CD4-positive, CD25-positive, alpha-beta regulatory T cell (primary cell): ENCODE results near the gene OXCT1. TPM values are rescaled to one million over a fixed set of nuclear protein-coding genes. Genes with fewer than 3 reads are reported as not detected.
"Not testable (repeated sequence)": the region's sequence is repeated elsewhere in the genome, so short reads cannot be mapped to it uniquely, and the experiment has no call there.

Experiments
- ATAC-seq, 2 donors: fragments of 150-1000 bp; cut with Tn5 transposase; one replicate each; pipeline ENCODE4 v1.10.0; 2021; ENCODE audit warnings: low read depth in 2 of 2, moderate number of reproducible peaks in 2 of 2, moderate library complexity in 1 of 2
- DNase-seq, 3 donors: peaks; one replicate each; pipeline versions ENCODE4 v3.0.0 to v3.0.0-alpha.2; 2012 to 2022; ENCODE audit warnings: mixed read lengths in 1 of 3
- H3K27ac ChIP-seq: one replicate; pipeline ENCODE4 v1.7.0; 2013; ENCODE audit warnings: mild to moderate bottlenecking, low read length; ENCODE audit not compliant: insufficient read depth, poor library complexity, severe bottlenecking
- H3K27me3 ChIP-seq: one replicate; pipeline ENCODE4 v1.7.0; 2013; ENCODE audit warnings: low read length; ENCODE audit not compliant: control insufficient read depth, insufficient read depth
- H3K36me3 ChIP-seq: one replicate; pipeline ENCODE4 v1.7.0; 2013; ENCODE audit warnings: mild to moderate bottlenecking, low read length, moderate library complexity; ENCODE audit not compliant: control insufficient read depth, insufficient read depth
- H3K4me1 ChIP-seq: 2 replicates; pipeline ENCODE4 v1.7.0; 2013; ENCODE audit warnings: mild to moderate bottlenecking, low read length; ENCODE audit not compliant: insufficient read depth, control insufficient read depth, poor library complexity, severe bottlenecking
- H3K4me3 ChIP-seq: one replicate; pipeline ENCODE4 v1.7.0; 2013; ENCODE audit warnings: low read depth, mild to moderate bottlenecking, low read length, moderate library complexity
- H3K9me3 ChIP-seq, 2 experiments: 1 replicate in 1 of 2; 2 replicates in 1 of 2; pipeline ENCODE4 v1.7.0; 2013; ENCODE audit warnings: low read length in 2 of 2, mild to moderate bottlenecking in 1 of 2, moderate library complexity in 1 of 2; ENCODE audit not compliant: control insufficient read depth in 2 of 2
- H3K27ac Mint-ChIP-seq, 3 donors: one replicate each; pipeline ENCODE4 v1.8.0; 2020 to 2022; ENCODE audit warnings: mild to moderate bottlenecking in 3 of 3, mixed read lengths in 3 of 3, moderate library complexity in 2 of 3
- H3K27me3 Mint-ChIP-seq: one replicate; pipeline ENCODE4 v1.8.0; 2022; ENCODE audit warnings: mild to moderate bottlenecking, mixed read lengths
- H3K36me3 Mint-ChIP-seq: one replicate; pipeline ENCODE4 v1.8.0; 2020; ENCODE audit warnings: mixed read lengths
- H3K4me1 Mint-ChIP-seq, 4 donors: one replicate each; pipeline ENCODE4 v1.8.0; 2020 to 2022; ENCODE audit warnings: mixed read lengths in 4 of 4, mild to moderate bottlenecking in 1 of 4
- H3K4me3 Mint-ChIP-seq, 4 donors: one replicate each; pipeline ENCODE4 v1.8.0; 2020 to 2022; ENCODE audit warnings: mild to moderate bottlenecking in 4 of 4, mixed read lengths in 4 of 4, moderate library complexity in 3 of 4
- H3K9me3 Mint-ChIP-seq, 7 donors: one replicate each; pipeline ENCODE4 v1.8.0; 2020 to 2022; ENCODE audit warnings: mixed read lengths in 7 of 7, mild to moderate bottlenecking in 3 of 7, moderate library complexity in 2 of 7
- polyA plus RNA-seq, 4 donors: library from polyadenylated mRNA; unstranded; fragments of 300-500 nt; fragmentation: Illumina TruSeq; gene quantifications; one replicate each; pipeline ENCODE4 v1.2.3, GENCODE V29; 2021
- total RNA-seq: library from RNA; stranded (reverse); gene quantifications from one replicate; pipeline ENCODE4 v1.2.3, GENCODE V29; 2022

Gene OXCT1
- total and polyA plus RNA-seq, 5 donors from 2014 or later = 22.3 to 31.3 (median 29.2) TPM

GRCh38 chr5:41821051-41821450 lies 49.2 kb downstream of the OXCT1 start:
- ATAC-seq = no peak
- peaks cover 6 to 27% (median 20%) of the 10 kb centered on the region in 4 donors for H3K4me1 Mint-ChIP-seq

DNA sequence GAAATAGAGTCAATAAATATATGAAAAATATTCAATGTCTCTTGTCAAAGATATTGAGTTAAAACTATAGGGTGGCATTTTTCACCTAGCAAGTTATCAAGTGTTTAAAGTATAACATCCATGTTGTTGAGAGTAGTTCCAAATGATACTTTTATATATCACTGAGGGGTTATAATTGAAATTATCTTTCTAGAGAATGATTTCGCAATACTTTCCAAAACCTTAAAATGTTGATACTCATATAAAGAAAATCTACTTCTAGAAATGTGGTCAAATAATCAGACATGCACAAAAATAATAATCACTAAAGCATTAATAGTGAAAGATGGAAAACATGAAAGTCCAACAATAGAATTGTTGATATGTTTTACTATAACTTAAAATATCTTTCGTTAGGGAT lies 50.1 kb downstream of the OXCT1 start:
- Mint-ChIP-seq H3K9me3 (peaks cover 0 to 1% (median 0%) of the 10 kb centered on the region in 7 donors), H3K27ac (no peak overlapping the region), H3K36me3 (peaks cover 29% of the 10 kb centered on the region), H3K4me1 (peaks cover 6 to 30% (median 18%) of the 10 kb centered on the region in 4 donors), H3K27me3 (no peaks in the 10 kb centered on the region), H3K4me3 (no peak overlapping the region)
- no peak for DNase-seq
- H3K9me3 ChIP-seq = no peaks in the 10 kb centered on the region
- H3K4me1 ChIP-seq = no peaks in the 10 kb centered on the region
- H3K27ac ChIP-seq = no peak overlapping the region
- H3K36me3 ChIP-seq = peaks cover 8% of the 10 kb centered on the region
- H3K4me3 ChIP-seq = no peak overlapping the region
- no peak for ATAC-seq
- no peaks in the 10 kb centered on the region for H3K27me3 ChIP-seq

More at GRCh38 chr5:41821051-41821450, 49.2 kb downstream of the OXCT1 start:
- no peak for DNase-seq
- H3K4me3 ChIP-seq = no peak overlapping the region
- peaks cover 8% of the 10 kb centered on the region for H3K36me3 ChIP-seq
- no peaks in the 10 kb centered on the region for H3K27me3 ChIP-seq
- no peaks in the 10 kb centered on the region for H3K9me3 ChIP-seq
- Mint-ChIP-seq H3K27ac (no peak overlapping the region), H3K36me3 (peaks cover 30% of the 10 kb centered on the region), H3K4me3 (no peak overlapping the region), H3K9me3 (peaks cover 0 to 1% (median 0%) of the 10 kb centered on the region in 7 donors), H3K27me3 (no peaks in the 10 kb centered on the region)
- no peaks in the 10 kb centered on the region for H3K4me1 ChIP-seq
- H3K27ac ChIP-seq = no peak overlapping the region

DNA sequence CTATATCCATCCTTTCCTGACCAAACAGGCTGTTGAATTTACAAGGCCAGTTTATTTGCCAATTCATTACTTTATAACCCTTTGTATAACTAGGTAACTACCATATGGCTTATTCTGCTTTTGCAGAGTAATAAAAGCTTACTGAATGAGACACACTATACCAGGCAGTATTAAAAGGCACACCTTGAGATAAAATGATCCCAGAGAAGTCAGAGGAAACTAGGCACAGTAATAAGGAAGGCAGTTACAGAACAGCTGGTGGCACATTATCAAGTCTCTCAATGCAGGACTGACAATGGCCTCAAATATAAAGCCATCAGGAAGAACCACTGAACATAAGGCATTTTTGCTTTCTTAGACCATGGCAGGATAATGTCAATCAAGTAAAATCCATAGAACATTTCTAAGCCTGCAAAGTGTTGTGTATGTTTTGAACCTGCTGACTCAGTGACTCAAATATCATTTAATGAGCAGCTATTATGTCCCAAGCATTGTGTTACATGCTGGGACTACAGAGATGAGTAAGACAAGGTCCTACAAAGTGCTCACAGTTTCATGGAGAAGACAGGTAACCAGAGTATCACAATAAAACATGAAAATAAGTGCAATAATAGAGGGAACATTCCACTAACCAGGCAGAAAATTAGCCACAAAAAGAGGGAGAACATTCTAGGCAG lies 52.5 kb downstream of the OXCT1 start:
- Histone ChIP-seq H3K4me3 (no peak overlapping the region), H3K9me3 (no peaks in the 10 kb centered on the region), H3K4me1 (peaks cover 6% of the 10 kb centered on the region), H3K36me3 (peaks cover 8% of the 10 kb centered on the region), H3K27me3 (no peaks in the 10 kb centered on the region), H3K27ac (no peak overlapping the region)
- H3K27ac Mint-ChIP-seq = no peak overlapping the region
- H3K4me3 Mint-ChIP-seq = no peak overlapping the region
- DNase-seq = no peak
- peaks cover 25% of the 10 kb centered on the region for H3K36me3 Mint-ChIP-seq
- peaks cover 0 to 1% (median 0%) of the 10 kb centered on the region in 7 donors for H3K9me3 Mint-ChIP-seq
- peaks cover 20 to 34% (median 26%) of the 10 kb centered on the region in 4 donors for H3K4me1 Mint-ChIP-seq
- no peaks in the 10 kb centered on the region for H3K27me3 Mint-ChIP-seq
- ATAC-seq = no peak

GRCh38 chr5:41815663-41816229 lies 54.5 kb downstream of the OXCT1 start:
- DNase-seq (no peak), ATAC-seq (no peak)
- H3K4me3 Mint-ChIP-seq = no peak overlapping the region
- H3K27ac Mint-ChIP-seq = no peak overlapping the region
- Histone ChIP-seq H3K9me3 (no peaks in the 10 kb centered on the region), H3K27me3 (no peaks in the 10 kb centered on the region), H3K4me1 (peaks cover 6% of the 10 kb centered on the region), H3K27ac (no peak overlapping the region), H3K36me3 (peaks cover 7% of the 10 kb centered on the region), H3K4me3 (no peak overlapping the region)
- H3K9me3 Mint-ChIP-seq = peaks cover 0 to 1% (median 0%) of the 10 kb centered on the region in 7 donors
- H3K36me3 Mint-ChIP-seq = peaks cover 18% of the 10 kb centered on the region
- no peaks in the 10 kb centered on the region for H3K27me3 Mint-ChIP-seq
- peaks cover 23 to 48% (median 34%) of the 10 kb centered on the region in 4 donors for H3K4me1 Mint-ChIP-seq

GRCh38 chr5:41815261-41815660 lies 55.0 kb downstream of the OXCT1 start:
- Mint-ChIP-seq H3K27ac (no peak overlapping the region), H3K9me3 (peaks cover 0 to 1% (median 0%) of the 10 kb centered on the region in 7 donors)
- ATAC-seq = no peak

GRCh38 chr5:41814306-41814705 lies 55.9 kb downstream of the OXCT1 start:
- H3K4me3 Mint-ChIP-seq, H3K27ac Mint-ChIP-seq, DNase-seq, H3K27me3 Mint-ChIP-seq, H3K9me3 ChIP-seq, H3K27ac ChIP-seq, ATAC-seq, H3K9me3 Mint-ChIP-seq, H3K36me3 ChIP-seq, H3K27me3 ChIP-seq, H3K4me3 ChIP-seq: not testable (repeated sequence)
- H3K36me3 Mint-ChIP-seq = peaks cover 19% of the 10 kb centered on the region
- peaks cover 37 to 53% (median 46%) of the 10 kb centered on the region in 4 donors for H3K4me1 Mint-ChIP-seq
- H3K4me1 ChIP-seq = peaks cover 14% of the 10 kb centered on the region

More at GRCh38 chr5:41815261-41815660, 55.0 kb downstream of the OXCT1 start:
- no peak overlapping the region for H3K27ac ChIP-seq
- H3K9me3 ChIP-seq = no peaks in the 10 kb centered on the region
- H3K36me3 Mint-ChIP-seq = peaks cover 16% of the 10 kb centered on the region
- H3K27me3 ChIP-seq = no peaks in the 10 kb centered on the region
- H3K27me3 Mint-ChIP-seq = no peaks in the 10 kb centered on the region
- peaks cover 4% of the 10 kb centered on the region for H3K36me3 ChIP-seq
- no peak overlapping the region for H3K4me3 ChIP-seq
- peaks cover 6% of the 10 kb centered on the region for H3K4me1 ChIP-seq
- H3K4me3 Mint-ChIP-seq = no peak overlapping the region
- H3K4me1 Mint-ChIP-seq = peaks cover 28 to 50% (median 36%) of the 10 kb centered on the region in 4 donors
- no peak for DNase-seq

- H3K36me3 ChIP-seq = peaks cover 7% of the 10 kb centered on the region
- peaks cover 15% of the 10 kb centered on the region for H3K4me1 ChIP-seq
- Mint-ChIP-seq H3K4me3 (no peak overlapping the region), H3K4me1 (peaks cover 28 to 57% (median 50%) of the 10 kb centered on the region in 4 donors), H3K9me3 (peaks cover 0 to 1% (median 0%) of the 10 kb centered on the region in 7 donors), H3K36me3 (peaks cover 19% of the 10 kb centered on the region), H3K27me3 (no peaks in the 10 kb centered on the region), H3K27ac (peak overlapping the region in 1 of 3 donors; percentile 34)
- DNase-seq = no peak
- no peak overlapping the region for H3K27ac ChIP-seq
- no peaks in the 10 kb centered on the region for H3K9me3 ChIP-seq
- no peaks in the 10 kb centered on the region for H3K27me3 ChIP-seq
- no peak for ATAC-seq
- H3K4me3 ChIP-seq = no peak overlapping the region
These were observed 58.1 kb downstream of the OXCT1 start for GRCh38 chr5:41812156-41812555.
